Measurements from ENCODE around the gene GMPR.

The GMPR gene

DNA sequence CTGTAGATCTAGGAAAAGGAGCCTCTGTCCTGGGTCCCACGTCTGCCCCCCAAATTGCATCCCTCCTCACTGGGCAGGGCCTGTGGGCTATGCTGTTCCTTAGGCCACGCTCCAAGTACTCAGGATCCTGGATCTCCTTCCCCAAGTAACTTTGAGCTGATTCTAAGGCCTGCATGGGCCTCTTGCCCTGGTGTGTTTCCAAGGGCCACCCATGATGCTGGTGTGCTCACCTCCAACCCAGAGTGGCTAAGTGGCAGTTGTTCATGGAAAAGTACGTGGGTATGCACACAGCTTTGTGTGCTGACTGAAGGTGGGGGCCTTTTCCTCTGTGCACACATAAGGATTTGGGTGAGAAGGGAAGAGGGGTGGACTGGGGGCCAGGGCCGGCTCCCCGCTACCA lies 5.3 kb downstream of the GMPR start:
- no peak for TF ChIP-seq CTCF (conservative IDR thresholded peaks at IDR 0.05; ENCODE audit: low read depth)
- ChIA-PET POLR2A (ENCODE audit: low non-redundant PET) (no interaction called here), CTCF (no interaction called here)
- peak overlapping the region; percentile 69 for H3K27ac ChIP-seq
- no peak for DNase-seq (ENCODE audit: low spot score)

- H3K27ac ChIP-seq = no peak overlapping the region
- ChIA-PET POLR2A (ENCODE audit: low non-redundant PET) (no interaction called here), CTCF (no interaction called here)
- no peak for TF ChIP-seq CTCF (conservative IDR thresholded peaks at IDR 0.05; ENCODE audit: low read depth)
- DNase-seq (ENCODE audit: low spot score) = no peak
Observed at GRCh38 chr6:16244446-16244845, 6.1 kb downstream of the GMPR start.

DNA sequence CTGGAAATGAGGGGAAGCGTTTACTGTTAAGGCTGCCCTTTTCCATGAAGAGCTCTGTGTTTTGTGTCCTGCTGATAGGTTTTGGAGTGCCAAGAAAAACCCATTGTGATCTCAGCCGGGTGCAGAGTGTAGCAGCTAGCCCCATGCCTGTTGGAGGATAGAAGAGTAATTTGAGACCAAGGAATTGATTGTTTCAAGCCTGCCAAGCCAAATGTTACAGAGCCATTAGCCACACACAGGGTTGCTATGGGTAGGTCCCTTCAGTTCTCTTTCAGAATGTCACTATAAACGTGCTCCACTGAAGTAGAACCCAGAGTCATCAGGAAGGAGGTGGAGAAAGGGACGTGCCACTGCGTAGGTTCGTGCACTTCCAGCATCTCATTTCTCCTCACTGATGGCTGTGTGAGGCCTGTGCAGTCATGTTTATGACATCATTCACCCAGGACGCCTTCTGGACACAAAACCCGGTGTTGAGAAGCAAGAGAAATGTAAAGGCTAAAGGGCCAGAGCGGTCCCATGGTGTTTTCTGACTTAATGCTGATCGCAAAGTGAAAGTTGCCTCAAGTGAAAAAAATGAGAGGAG lies 6.6 kb downstream of the GMPR start:
- peak; percentile 34 for DNase-seq (ENCODE audit: low spot score)
- TF ChIP-seq CTCF (conservative IDR thresholded peaks at IDR 0.05; ENCODE audit: low read depth) = no peak
- CTCF ChIA-PET = no interaction called here
- POLR2A ChIA-PET (ENCODE audit: low non-redundant PET) = no interaction called here
- no peak overlapping the region for H3K27ac ChIP-seq

DNA sequence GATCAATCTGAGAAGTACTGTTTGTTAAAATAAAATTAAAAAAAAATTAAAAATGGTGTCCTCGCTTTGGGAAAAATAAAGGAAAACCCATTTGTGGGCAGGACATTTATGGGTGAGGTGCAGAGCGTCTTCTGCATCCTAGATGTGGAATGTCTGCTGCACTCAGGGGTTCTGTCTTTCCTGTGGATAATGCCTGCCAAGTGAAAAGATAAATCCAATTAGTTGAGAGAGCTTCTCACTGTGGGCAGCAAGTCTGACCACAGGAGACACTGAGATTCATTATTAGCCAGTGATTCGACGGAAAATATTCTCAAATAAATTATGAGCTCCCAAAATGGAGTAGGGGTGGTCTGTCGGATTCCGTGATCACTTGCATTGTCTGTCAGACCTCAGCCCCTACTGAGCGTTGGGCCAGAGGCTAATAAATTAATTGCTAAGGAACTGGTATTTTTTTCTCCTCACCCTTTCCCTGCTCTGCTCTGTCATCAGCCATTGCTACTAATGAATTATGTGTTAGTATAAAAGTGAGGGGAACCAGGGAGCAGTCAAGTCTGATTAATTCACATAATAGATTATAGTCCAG lies 10.0 kb downstream of the GMPR start:
- TF ChIP-seq CTCF (conservative IDR thresholded peaks at IDR 0.05; ENCODE audit: low read depth) = no peak
- ChIA-PET POLR2A (ENCODE audit: low non-redundant PET) (no interaction called here), CTCF (no interaction called here)
- DNase-seq (ENCODE audit: low spot score) = no peak
- H3K27ac ChIP-seq = no peak overlapping the region

- no peak overlapping the region for H3K27ac ChIP-seq
- TF ChIP-seq CTCF (conservative IDR thresholded peaks at IDR 0.05; ENCODE audit: low read depth) = no peak
- CTCF ChIA-PET = interaction anchor here (0.6 kb wide), 1 partner anchor 513 kb away, joined by 4 read pairs; no protein-coding TSS in a partner anchor
- no peak for DNase-seq (ENCODE audit: low spot score)
- POLR2A ChIA-PET (ENCODE audit: low non-redundant PET) = no interaction called here
Observed at GRCh38 chr6:16249971-16250370, 11.6 kb downstream of the GMPR start.

DNA sequence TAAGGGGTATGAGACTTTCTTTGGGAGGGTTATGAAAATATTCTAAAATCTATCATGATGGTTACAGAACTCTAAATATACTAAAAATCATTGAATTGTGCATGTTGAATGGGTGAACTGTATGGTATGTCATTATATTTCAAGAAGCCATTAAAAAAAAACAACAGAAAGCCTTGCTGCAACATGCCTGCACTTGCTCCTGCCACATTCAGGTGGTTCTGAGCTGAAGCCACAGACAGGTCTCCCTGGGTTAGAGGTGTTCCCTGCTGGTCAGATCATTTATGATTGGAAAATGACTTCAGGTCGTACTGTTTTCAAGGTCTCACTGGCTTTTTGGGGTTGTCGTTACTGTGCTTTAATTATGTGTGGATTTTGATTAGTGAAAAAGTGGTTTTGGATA lies 13.3 kb downstream of the GMPR start:
- ChIA-PET CTCF (interaction anchor here (0.6 kb wide), 1 partner anchor 12 kb away, joined by 4 read pairs; no protein-coding TSS in a partner anchor), POLR2A (ENCODE audit: low non-redundant PET) (no interaction called here)
- peak; percentile 34 for DNase-seq (ENCODE audit: low spot score)
- TF ChIP-seq CTCF (conservative IDR thresholded peaks at IDR 0.05; ENCODE audit: low read depth) = no peak
- H3K27ac ChIP-seq = no peak overlapping the region

All from RWPE1 (cell line).